Neural progenitor cell (in vitro differentiated cells): ENCODE results near the gene CACNB4.

Experiments used
- EZH2phosphoT487 ChIP-seq: fragments of 200-600 bp; sonication (generic); IDR thresholded peaks from 2 replicates; pipeline ENCODE4 v1.6.1; 2017; ENCODE audit warnings: antibody characterized with exemption
- TF ChIP-seq, protein P1 (sequence below): fragments of 200-600 bp; sonication (generic); IDR thresholded peaks from 2 replicates; pipeline ENCODE4 v1.5.1; 2017; ENCODE audit warnings: antibody characterized with exemption, mild to moderate bottlenecking

- TF ChIP-seq, protein P1, sequence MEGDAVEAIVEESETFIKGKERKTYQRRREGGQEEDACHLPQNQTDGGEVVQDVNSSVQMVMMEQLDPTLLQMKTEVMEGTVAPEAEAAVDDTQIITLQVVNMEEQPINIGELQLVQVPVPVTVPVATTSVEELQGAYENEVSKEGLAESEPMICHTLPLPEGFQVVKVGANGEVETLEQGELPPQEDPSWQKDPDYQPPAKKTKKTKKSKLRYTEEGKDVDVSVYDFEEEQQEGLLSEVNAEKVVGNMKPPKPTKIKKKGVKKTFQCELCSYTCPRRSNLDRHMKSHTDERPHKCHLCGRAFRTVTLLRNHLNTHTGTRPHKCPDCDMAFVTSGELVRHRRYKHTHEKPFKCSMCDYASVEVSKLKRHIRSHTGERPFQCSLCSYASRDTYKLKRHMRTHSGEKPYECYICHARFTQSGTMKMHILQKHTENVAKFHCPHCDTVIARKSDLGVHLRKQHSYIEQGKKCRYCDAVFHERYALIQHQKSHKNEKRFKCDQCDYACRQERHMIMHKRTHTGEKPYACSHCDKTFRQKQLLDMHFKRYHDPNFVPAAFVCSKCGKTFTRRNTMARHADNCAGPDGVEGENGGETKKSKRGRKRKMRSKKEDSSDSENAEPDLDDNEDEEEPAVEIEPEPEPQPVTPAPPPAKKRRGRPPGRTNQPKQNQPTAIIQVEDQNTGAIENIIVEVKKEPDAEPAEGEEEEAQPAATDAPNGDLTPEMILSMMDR: no peak
- no peak for TF ChIP-seq EZH2phosphoT487
Observed at GRCh38 chr2:151902829-151903228, 196.0 kb downstream of the CACNB4 start.
